T-helper 2 cell (primary cell): ENCODE data around the gene APBA2.
"Not testable (repeated sequence)": the region's sequence is repeated elsewhere in the genome, so short reads cannot be mapped to it uniquely, and the experiment has no call there.

Experiments
- DNase-seq, 5 experiments: peaks; one replicate each; pipeline versions ENCODE4 v3.0.0 to v3.0.0-alpha.2; 2012 to 2022

APBA2 gene

GRCh38 chr15:28879551-28879950 is 6.2 kb upstream of the APBA2 start:
- DNase-seq, result no peak

DNA sequence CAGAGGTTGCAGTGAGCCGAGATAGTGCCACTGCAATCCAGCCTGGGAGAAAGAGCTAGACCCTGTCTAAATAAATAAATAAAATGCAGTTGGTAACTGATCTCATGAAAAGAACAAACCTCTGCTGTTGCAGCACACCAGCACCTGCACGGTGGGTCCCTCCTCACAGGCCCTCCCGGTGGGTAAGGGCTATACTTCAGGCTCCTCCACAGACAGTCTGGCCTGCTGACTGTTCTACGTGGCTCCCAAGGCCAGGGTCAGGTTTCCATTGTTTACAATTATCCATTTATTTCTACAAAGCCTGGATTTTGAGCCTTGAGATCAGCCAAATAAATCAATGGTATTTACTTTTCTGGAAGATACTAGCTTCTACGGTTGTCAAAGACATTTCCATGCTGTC is 5.1 kb upstream of the APBA2 start:
- DNase-seq, result no peak

DNA sequence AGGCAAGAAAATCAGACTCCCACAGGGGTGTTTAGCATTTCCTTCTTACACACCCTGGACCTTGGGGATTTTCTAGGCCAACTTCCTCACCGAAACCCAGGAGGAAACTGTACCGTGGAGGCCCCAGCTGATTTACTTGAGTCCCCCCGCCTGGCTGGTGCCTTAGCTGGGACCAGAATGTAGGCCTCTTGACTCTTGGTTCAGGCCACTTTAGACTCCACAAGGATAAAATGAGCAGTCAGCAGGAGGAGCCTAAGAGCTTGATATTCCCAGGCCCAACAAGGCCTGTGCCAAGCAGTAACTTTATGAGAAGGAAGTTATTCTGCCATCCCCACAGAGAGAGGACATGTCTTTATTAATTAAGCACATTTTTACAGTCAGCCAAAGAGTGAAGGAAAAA is 4.6 kb upstream of the APBA2 start:
- no peak for DNase-seq

- DNase-seq, result no peak
These were observed 4.2 kb upstream of the APBA2 start for GRCh38 chr15:28881600-28881999.

- DNase-seq, result no peak
These were observed 1.4 kb upstream of the APBA2 start for GRCh38 chr15:28884151-28884940.

- DNase-seq, result no peak
These were observed 595 bp upstream of the APBA2 start for GRCh38 chr15:28885128-28885629.

DNA sequence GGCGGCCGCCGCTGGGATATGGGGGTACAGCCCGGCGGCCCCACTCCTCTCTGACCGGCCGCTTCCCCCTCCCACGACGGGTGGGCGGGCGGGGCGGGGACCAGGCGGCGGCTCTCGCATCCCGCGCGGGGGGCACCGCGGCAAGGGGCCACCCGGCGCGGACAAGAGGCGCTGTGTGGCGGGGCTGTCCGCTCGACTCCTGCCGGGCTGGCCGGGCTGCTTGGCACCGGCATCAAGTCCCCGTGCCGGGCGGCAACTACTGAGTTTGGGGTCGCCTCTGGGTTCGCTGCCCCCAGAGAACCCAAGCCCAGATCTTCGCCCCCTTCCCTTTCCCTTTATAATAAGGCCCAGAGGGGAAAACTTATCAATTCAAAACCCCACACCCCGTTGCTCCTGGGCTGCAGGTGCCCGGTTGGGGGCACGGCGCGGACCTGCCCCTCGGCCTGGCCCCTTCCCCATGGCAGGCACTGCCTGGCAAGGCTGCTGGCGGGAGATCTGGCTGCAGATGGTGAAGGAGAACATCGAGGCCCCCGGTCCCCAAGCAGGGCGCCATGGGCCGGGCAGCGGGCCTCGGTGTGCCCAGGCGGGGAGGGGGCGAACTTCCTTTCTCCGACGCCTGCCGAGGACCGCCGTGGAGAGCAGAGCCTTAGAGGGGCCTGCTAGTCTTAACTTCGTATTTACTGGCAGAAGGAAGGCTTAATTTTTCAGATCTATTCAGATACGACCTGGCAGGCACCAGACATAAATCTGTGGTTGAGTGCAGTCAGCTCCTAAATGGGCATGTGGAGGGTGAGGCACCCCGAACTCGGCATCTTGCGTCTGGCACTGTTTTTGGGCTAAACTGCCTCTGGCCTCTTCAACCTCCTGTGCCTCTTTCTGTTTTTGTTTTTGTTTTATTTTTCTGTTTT is 911 bp downstream of the APBA2 start:
- no peak for DNase-seq

DNA sequence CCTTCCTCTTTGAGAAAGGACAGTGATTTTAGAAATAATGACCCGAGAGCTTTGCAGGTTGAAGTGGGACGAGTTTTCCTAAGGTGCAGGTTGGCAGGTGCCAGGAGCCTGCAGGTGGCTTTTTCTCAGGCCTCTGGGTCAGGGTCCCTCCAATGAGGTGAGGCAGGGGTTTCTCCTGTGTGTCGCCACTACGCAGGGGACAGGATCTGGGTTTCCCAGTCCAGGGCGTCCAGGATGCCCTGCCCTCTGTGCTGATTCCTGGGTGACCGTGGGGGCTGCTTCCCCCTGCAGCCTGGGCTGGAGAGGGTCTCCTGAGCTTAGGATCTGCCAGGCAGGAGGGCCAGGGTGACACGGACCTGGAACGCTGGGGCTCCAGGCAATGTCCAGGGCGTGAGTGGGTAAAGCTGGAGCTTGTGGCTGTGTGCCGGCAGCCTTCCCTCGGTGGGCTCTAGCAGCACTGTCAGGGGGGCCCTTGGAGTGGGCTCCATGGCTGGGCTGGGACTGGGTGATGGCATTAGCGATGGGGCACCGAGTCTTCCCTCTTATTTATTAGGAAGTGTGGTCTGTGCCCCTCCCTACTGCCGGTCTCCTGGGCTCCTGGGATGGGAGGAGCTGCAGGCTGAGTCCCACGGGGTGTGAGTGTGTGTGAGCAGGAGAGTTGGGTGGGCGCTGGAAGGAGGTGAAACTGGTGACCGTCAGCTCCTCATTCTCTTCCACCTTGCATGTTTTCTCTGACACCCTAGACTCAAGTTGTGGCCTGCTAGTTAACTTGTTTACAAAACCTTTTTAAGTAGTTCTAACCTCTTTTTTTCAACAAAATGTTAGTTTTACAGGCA is 1.8 kb downstream of the APBA2 start:
- no peak for DNase-seq

- DNase-seq, result no peak
These were observed 2.6 kb downstream of the APBA2 start for GRCh38 chr15:28888302-28888894.

DNA sequence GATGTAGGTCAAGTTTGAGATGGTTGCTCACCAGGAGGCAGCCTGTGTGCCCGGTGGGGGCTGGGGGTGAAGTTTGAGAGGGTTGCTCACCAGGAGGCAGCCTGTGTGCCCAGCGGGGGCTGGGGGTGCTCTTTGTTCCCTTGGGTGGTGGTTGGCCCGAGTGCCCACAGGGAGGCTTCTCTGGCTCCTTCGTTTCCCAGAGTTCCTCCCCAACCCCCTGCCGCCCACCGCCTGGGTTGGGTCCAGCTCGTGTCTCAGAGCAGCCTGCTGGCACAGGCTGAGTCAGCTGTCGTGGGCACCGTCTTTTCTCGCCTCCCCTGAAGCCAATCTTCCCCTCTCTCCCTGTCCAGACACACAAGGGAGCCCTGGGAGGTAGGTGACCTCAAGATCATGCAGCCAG is 3.1 kb downstream of the APBA2 start:
- no peak for DNase-seq

DNA sequence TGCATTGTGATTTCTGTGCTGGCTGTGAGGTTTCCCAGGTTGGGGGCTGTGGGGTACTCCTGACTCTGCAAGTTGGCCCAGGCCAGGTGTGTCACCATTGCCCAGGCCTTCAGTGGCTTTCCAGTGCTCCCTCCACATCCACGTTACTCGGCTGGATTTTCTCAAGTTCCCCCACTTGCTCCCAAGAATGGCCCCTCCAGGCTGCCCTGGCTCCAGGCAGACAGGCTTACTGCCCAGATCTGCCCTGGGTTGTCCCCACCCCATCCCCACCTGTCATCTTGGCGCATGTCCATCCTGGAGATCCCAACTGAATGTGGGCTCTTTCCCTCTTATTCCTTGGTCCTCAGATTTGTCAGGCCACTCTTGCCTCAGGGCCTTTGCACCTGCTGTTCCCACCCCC is 3.6 kb downstream of the APBA2 start:
- no peak for DNase-seq

DNA sequence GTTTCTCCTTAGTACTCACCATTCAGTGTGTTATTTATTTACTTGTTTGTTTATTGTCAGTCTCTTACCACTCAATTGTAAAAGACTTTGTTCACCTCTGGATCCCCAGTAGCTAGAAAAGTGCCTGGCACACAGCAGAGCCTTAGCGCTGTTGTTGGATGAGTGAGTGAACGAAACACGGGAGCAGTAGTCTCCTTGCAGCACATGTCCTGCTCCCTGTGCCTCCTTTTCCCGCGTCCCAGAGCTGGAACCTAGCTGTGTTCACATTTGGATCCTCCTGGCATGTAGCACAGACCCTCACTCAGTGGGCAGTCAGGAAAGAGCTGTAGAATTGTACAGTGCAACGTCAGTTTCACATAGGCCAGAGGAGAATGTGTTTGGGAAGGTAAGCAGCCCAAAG is 4.1 kb downstream of the APBA2 start:
- not testable (repeated sequence) for DNase-seq

GRCh38 chr15:28890291-28890690 is 4.5 kb downstream of the APBA2 start:
- DNase-seq, result not testable (repeated sequence)

- DNase-seq, result peak in 2 of 5 experiments; percentile 35 to 45
These were observed 5.1 kb downstream of the APBA2 start for GRCh38 chr15:28890711-28891495.

GRCh38 chr15:28891588-28891987 is 5.8 kb downstream of the APBA2 start:
- DNase-seq, result no peak

GRCh38 chr15:28892789-28893610 is 7.2 kb downstream of the APBA2 start:
- DNase-seq, result no peak

- no peak for DNase-seq
These were observed 8.9 kb downstream of the APBA2 start for GRCh38 chr15:28894631-28895030.

- no peak for DNase-seq
These were observed 9.4 kb downstream of the APBA2 start for GRCh38 chr15:28895146-28895545.

DNA sequence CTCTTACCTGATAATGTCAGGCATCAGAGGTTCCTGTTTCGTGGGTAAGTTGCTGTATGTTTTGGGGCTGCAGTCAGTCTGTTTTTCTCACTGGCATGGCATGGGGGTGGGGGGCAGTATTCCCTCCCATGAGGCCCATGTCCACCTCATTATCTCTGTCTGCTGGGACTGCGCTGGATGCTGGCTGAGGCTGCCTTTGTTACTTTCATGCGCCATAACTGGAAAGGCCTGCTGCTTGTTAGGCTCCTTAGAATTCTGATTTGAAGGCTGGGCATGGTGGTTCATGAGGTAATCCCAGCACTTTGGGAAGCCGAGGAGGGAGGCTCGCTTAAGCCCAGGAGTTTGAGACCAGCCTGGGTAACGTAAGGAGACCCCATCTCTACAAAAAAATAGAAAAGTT is 9.8 kb downstream of the APBA2 start:
- no peak for DNase-seq

- no peak for DNase-seq
These were observed 11.2 kb downstream of the APBA2 start for GRCh38 chr15:28896951-28897350.
